HL-60 (cell line): ENCODE results near the gene PTPRM.

Experiments used
- DNase-seq, 2 experiments: peaks; one replicate each; pipeline ENCODE4 v3.0.0-alpha.2; 2010 to 2020; ENCODE audit warnings: low read depth in 1 of 2, low spot score in 1 of 2
- H3K27ac ChIP-seq: fragments of 250-450 bp; sonication (Bioruptor Pico); replicated peaks from 2 replicates; pipeline ENCODE4 v1.5.1; 2020; ENCODE audit warnings: mild to moderate bottlenecking, moderate library complexity
- H3K27me3 ChIP-seq: fragments of 250-450 bp; sonication (Bioruptor Pico); 2 replicates; pipeline ENCODE4 v1.5.1; 2021; ENCODE audit warnings: mild to moderate bottlenecking, moderate library complexity; ENCODE audit not compliant: insufficient read depth, poor library complexity, severe bottlenecking
- H3K4me3 ChIP-seq: replicated peaks from 2 replicates; pipeline ENCODE4 v1.5.1; 2011; ENCODE audit warnings: mild to moderate bottlenecking, control low read depth, low read length; ENCODE audit not compliant: insufficient read depth
- CTCF ChIP-seq: IDR thresholded peaks from one replicate; pipeline ENCODE4 v1.5.1; 2011; ENCODE audit warnings: low read length, control low read depth, inconsistent platforms; ENCODE audit not compliant: insufficient read depth
- GABPA ChIP-seq: IDR thresholded peaks from 2 replicates; pipeline ENCODE4 v1.6.1; 2012; ENCODE audit warnings: low read depth
- POLR2AphosphoS5 ChIP-seq: IDR thresholded peaks from 2 replicates; pipeline ENCODE4 v1.6.1; 2012; ENCODE audit warnings: low read depth
- REST ChIP-seq: IDR thresholded peaks from 2 replicates; pipeline ENCODE4 v1.6.1; 2012; ENCODE audit warnings: low read depth; ENCODE audit not compliant: insufficient replicate concordance
- SPI1 ChIP-seq: IDR thresholded peaks from 2 replicates; pipeline ENCODE4 v1.6.1; 2012; ENCODE audit warnings: low read depth, mild to moderate bottlenecking, borderline replicate concordance

The PTPRM gene

GRCh38 chr18:7618891-7619442 lies 51.9 kb downstream of the PTPRM start:
- TF ChIP-seq SPI1 (no peak), CTCF (no peak), REST (no peak), POLR2AphosphoS5 (no peak), GABPA (no peak)
- Histone ChIP-seq H3K4me3 (no peak overlapping the region), H3K27ac (no peak overlapping the region), H3K27me3 (no peaks in the 10 kb centered on the region)
- DNase-seq = no peak

- Histone ChIP-seq H3K27ac (no peak overlapping the region), H3K27me3 (no peaks in the 10 kb centered on the region), H3K4me3 (no peak overlapping the region)
- no peak for DNase-seq
- no peak for TF ChIP-seq GABPA
- TF ChIP-seq CTCF = no peak
- no peak for TF ChIP-seq SPI1
- TF ChIP-seq REST = no peak
- no peak for TF ChIP-seq POLR2AphosphoS5
Measured at GRCh38 chr18:7619676-7620075, 52.6 kb downstream of the PTPRM start.

- TF ChIP-seq REST = no peak
- TF ChIP-seq SPI1 = no peak
- TF ChIP-seq CTCF = no peak
- no peak for TF ChIP-seq GABPA
- TF ChIP-seq POLR2AphosphoS5 = no peak
- no peak overlapping the region for H3K27ac ChIP-seq
- no peak overlapping the region for H3K4me3 ChIP-seq
- no peaks in the 10 kb centered on the region for H3K27me3 ChIP-seq
- DNase-seq = no peak
Measured at GRCh38 chr18:7622721-7623120, 55.6 kb downstream of the PTPRM start.
